Testis (tissue), 3 donors: Measurements from ENCODE around the gene PLEKHA1. TPM values are rescaled to one million over a fixed set of nuclear protein-coding genes. Genes with fewer than 3 reads are reported as not detected.

Experiments used
- DNase-seq: peaks from one replicate; pipeline ENCODE4 v3.0.0-alpha.2; 2019
- H3K27ac ChIP-seq, 2 donors: fragments of 200-600 bp; sonication (generic); one replicate each; pipeline ENCODE4 v1.5.1; 2019
- H3K27me3 ChIP-seq: fragments of 200-600 bp; sonication (generic); one replicate; pipeline ENCODE4 v1.5.1; 2019
- H3K36me3 ChIP-seq: fragments of 200-600 bp; sonication (generic); one replicate; pipeline ENCODE4 v1.5.1; 2017; ENCODE audit warnings: low read depth; ENCODE audit errors: missing control alignments
- H3K4me1 ChIP-seq: fragments of 200-600 bp; sonication (generic); one replicate; pipeline ENCODE4 v1.5.1; 2019
- H3K4me3 ChIP-seq, 2 donors: fragments of 200-600 bp; sonication (generic); one replicate each; pipeline ENCODE4 v1.5.1; 2017 to 2019
- H3K9me3 ChIP-seq: fragments of 200-600 bp; sonication (generic); one replicate; pipeline ENCODE4 v1.5.1; 2017
- POLR2A ChIP-seq: fragments of 450-650 bp; IDR thresholded peaks from one replicate; pipeline ENCODE4 v1.6.1; 2017; ENCODE audit warnings: antibody characterized with exemption, mild to moderate bottlenecking, moderate library complexity
- whole genome bisulfite sequencing, 2 donors: methylation state at CpG; one replicate each; pipeline ENCODE4 v1.1.5; 2018; 5-methylcytosine and 5-hydroxymethylcytosine counted together
- intact Hi-C: fragments of 100-400 bp; cut with DNase I; formaldehyde crosslinking; loops from one replicate; pipeline ENCODE4 v1.15.1; 2023; ENCODE audit warnings: low total_unique reads
- polyA plus RNA-seq: library from polyadenylated mRNA; stranded (reverse); fragments of 350-450 nt; fragmentation: Illumina TruSeq; extraction: RNeasy Lipid Tissue Mini Kit (QIAGEN cat#74804); gene quantifications from one replicate; pipeline ENCODE4 v1.2.3, GENCODE V29; 2014; ENCODE audit warnings: low read depth, low replicate concordance; ENCODE audit not compliant: insufficient read depth
- total RNA-seq, 2 donors: library from RNA; depleted of rRNA; stranded (reverse); fragments of >200 nt; gene quantifications; one replicate each; pipeline ENCODE4 v1.2.3, GENCODE V29; 2016
- TF ChIP-seq, protein P1 (sequence below), 3 experiments: fragments of 450-650 bp in 2 of 3; fragments of 200-600 bp in 1 of 3; sonication (generic) in 1 of 3; IDR thresholded peaks; one replicate each; pipeline ENCODE4 v1.5.1; 2016 to 2019; ENCODE audit warnings: antibody characterized with exemption in 3 of 3, mild to moderate bottlenecking in 2 of 3, moderate library complexity in 1 of 3

PLEKHA1 gene
- total and polyA plus RNA-seq, 3 donors from 2014 or later, result 27.6 to 66.6 (median 35.7) TPM

DNA sequence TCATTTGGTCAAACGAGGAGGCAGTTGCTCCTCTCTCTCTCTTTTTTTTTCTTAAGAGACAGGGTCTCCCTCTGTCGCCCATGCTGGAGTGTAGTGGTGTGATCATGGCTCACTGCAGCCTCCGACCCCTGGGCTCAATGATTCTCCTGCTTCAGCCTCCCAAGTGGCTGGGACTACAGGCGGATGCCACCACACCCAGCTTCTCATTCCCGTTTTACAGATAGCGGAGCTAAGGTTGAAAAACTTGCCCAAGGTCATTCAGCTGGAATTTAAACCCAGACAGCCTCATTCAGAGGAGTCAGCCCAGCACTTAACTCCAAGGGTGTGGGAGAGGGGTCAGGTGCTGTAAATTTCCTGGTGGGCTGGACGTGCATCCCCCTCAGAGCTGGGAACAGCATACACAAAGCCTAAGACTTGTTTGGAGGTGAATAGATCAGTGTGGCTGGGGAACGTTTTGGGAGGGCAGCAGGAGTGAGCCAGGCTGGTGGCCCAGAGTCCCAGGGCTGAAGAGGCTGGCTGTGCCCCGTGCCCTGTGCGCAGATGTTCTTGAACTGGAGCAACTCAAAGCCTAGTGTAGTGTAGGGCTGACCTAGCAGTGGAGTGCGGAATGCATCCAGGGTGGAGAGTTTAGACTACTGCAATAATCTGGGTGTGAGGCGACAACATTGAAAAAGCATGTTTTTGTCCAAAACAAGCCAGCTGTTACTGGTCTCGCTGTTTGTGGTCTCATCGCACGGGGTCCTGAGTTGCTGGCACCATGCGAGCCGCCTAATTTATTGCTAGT, 89.2 kb downstream of the PLEKHA1 start:
- peaks cover 8% of the 10 kb centered on the region for H3K4me1 ChIP-seq
- intact Hi-C loops, result no loop called here
- 65 to 67% methylated on average over 15 to 17 of the region's 17 CpGs for WGBS, 2 donors
- no peak for DNase-seq
- no peaks in the 10 kb centered on the region for H3K36me3 ChIP-seq
- H3K9me3 ChIP-seq, result no peaks in the 10 kb centered on the region
- no peak overlapping the region for H3K4me3 ChIP-seq
- no peak for TF ChIP-seq POLR2A
- TF ChIP-seq, protein P1, sequence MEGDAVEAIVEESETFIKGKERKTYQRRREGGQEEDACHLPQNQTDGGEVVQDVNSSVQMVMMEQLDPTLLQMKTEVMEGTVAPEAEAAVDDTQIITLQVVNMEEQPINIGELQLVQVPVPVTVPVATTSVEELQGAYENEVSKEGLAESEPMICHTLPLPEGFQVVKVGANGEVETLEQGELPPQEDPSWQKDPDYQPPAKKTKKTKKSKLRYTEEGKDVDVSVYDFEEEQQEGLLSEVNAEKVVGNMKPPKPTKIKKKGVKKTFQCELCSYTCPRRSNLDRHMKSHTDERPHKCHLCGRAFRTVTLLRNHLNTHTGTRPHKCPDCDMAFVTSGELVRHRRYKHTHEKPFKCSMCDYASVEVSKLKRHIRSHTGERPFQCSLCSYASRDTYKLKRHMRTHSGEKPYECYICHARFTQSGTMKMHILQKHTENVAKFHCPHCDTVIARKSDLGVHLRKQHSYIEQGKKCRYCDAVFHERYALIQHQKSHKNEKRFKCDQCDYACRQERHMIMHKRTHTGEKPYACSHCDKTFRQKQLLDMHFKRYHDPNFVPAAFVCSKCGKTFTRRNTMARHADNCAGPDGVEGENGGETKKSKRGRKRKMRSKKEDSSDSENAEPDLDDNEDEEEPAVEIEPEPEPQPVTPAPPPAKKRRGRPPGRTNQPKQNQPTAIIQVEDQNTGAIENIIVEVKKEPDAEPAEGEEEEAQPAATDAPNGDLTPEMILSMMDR (IDR thresholded peaks at IDR 0.05), result no peak
- no peak overlapping the region for H3K27ac ChIP-seq
- H3K27me3 ChIP-seq, result no peaks in the 10 kb centered on the region

DNA sequence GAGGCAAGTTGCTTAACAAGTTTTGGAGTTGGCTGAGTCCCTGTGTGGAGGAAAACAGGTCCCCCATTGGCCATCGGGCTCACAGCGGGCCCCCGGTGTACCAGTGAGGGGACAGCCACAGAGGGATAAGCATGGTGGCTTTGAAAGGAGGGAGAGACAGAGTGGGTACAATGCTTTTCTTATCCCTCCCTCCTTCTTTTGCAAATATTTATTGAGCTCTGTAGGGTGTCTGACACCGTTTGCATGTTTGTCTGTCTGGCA, 89.7 kb downstream of the PLEKHA1 start:
- Histone ChIP-seq H3K36me3 (no peaks in the 10 kb centered on the region), H3K4me3 (no peak overlapping the region), H3K4me1 (peaks cover 8% of the 10 kb centered on the region), H3K9me3 (no peaks in the 10 kb centered on the region), H3K27ac (no peak overlapping the region), H3K27me3 (no peaks in the 10 kb centered on the region)
- intact Hi-C loops, result no loop called here
- 87 to 91% methylated on average over 4 of the region's 4 CpGs for WGBS, 2 donors
- no peak for DNase-seq
- no peak for TF ChIP-seq POLR2A
- TF ChIP-seq, protein P1 (IDR thresholded peaks at IDR 0.05), result no peak

DNA sequence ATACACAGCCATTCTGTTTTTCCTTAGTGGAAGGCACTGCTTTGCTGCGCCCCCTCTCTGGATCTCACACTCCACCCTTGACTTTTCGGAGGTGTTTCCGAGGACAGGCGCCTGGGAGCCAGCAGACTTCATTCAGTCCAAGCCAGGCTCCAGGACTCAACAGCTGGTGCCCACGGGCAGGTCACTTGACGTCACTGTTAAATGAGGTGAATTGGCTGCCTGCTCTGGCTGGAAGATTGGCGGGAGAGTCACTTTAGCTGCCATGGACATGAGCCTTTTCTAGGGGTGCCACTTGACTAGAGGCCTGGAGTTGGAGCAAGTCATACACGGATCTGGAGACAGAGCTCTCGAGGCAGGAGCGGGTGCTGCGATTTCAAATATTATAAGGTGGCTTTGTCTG, 90.1 kb downstream of the PLEKHA1 start:
- Histone ChIP-seq H3K27me3 (no peaks in the 10 kb centered on the region), H3K27ac (no peak overlapping the region), H3K9me3 (no peaks in the 10 kb centered on the region), H3K36me3 (no peaks in the 10 kb centered on the region), H3K4me3 (no peak overlapping the region), H3K4me1 (peaks cover 8% of the 10 kb centered on the region)
- intact Hi-C loops, result no loop called here
- TF ChIP-seq POLR2A, result no peak
- TF ChIP-seq, protein P1 (IDR thresholded peaks at IDR 0.05), result no peak
- no peak for DNase-seq
- 93% methylated on average over 11 of the region's 11 CpGs for WGBS, 2 donors

DNA sequence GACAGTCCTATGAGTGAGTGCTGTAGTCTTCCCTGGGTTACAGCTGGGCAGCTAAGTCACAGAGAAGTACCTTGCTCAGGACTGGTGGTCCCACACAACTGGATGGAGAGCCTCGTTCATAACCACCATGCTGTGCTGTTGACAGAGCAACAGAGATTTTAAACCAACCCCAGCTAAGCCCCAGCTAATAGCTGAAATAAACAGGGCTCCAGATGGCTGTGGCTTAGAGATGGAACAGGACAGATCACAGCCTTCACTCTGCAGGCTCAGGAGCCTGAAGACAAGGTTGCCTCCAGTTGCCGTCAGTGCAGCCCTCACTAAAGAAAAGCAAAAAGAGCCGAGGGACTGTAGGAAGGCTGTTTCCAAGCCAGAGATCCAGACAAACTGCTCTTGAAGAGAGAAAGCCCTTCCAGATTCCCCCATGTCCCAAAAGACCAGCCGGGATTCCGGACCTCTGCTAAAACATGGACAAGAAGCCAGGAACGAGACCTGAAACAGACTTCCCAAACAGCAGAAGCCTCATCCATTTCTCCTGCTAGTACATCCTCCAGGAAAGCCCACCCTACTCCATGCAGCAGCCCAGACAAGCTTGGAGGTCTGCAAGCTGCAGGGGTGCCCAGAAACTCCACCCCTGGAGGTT, 91.0 kb downstream of the PLEKHA1 start:
- Histone ChIP-seq H3K27ac (no peak overlapping the region), H3K4me3 (no peak overlapping the region), H3K9me3 (no peaks in the 10 kb centered on the region), H3K4me1 (no peaks in the 10 kb centered on the region), H3K36me3 (no peaks in the 10 kb centered on the region), H3K27me3 (no peaks in the 10 kb centered on the region)
- no peak for TF ChIP-seq POLR2A
- TF ChIP-seq, protein P1 (IDR thresholded peaks at IDR 0.05), result no peak
- 58 to 80% methylated on average over 5 to 6 of the region's 6 CpGs for WGBS, 2 donors
- intact Hi-C loops, result no loop called here
- no peak for DNase-seq

DNA sequence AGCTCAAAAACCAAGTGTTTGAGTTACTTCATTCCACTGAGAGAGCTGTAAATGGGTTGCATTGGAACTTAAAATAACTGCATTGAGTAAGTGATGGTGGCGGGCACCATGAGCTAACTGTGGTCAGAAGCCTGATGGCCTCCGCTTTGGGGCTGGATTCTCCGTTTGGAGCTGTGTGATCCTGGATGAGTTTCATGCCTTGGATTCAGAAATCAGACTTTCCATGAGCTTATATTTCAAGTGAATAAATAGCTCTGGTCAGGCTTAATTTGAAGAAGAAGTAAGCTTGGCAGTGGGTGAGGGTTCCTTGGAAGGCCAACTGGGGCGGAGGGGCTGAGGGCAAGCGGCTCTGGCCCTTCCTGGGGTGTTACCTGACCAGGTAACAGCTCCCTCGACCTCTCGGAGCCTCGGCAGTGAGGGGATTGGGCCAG, 92.5 kb downstream of the PLEKHA1 start:
- WGBS, 2 donors, result 85 to 88% methylated on average over 8 of the region's 8 CpGs
- H3K9me3 ChIP-seq, result no peaks in the 10 kb centered on the region
- no peak for DNase-seq
- intact Hi-C loops, result no loop called here
- no peaks in the 10 kb centered on the region for H3K4me1 ChIP-seq
- no peaks in the 10 kb centered on the region for H3K27me3 ChIP-seq
- H3K27ac ChIP-seq, result no peak overlapping the region
- no peaks in the 10 kb centered on the region for H3K36me3 ChIP-seq
- H3K4me3 ChIP-seq, result no peak overlapping the region
- TF ChIP-seq, protein P1 (IDR thresholded peaks at IDR 0.05), result no peak
- no peak for TF ChIP-seq POLR2A
